ENCODE results near the gene FBXW5. TPM values are rescaled to one million over a fixed set of nuclear protein-coding genes. Genes with fewer than 3 reads are reported as not detected.

FBXW5 gene
- total and polyA plus RNA-seq, 9 of the 15 experiments (the other 6 are each of a cell fraction or from before 2014, with no cell fraction given): 0.21 to 128 (median 37.0) TPM

DNA sequence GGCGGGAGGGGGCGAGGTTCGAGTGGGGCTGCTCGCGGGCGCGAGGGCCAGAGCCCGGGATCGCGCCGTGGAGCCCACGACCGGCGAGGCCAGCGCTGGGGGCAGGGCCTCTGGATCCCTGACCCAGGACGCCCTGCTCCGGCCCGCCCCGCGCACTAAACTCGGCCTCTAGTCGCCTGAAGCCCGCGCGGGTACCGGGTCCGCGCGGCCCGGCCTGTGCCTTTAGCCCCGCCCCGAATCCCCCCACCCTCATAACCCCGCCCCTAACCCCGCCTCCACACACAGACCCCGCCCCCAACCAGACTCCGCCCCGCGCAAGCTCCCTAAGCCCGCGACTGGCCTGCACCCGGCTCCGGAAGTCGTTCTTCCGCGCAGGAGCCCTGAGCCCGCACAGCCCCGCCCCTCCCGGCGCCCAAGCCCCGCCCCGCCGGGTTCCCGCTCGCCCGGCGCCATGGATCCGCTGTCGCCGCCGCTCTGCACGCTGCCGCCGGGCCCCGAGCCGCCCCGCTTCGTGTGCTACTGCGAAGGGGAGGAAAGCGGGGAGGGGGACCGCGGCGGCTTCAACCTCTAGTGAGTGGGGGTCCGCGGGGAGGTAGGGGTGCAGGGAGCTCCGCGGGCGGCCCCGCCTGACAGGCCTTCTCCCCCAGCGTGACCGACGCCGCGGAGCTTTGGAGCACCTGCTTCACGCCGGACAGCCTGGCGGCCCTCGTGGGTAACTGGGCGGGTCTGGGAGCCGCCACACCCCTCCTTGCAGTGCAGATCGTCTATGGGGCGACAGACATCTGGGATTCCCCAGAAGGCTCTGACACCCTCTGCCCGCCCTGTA, 47.7 kb upstream of the FBXW5 start, which contains the start of gene PAXX (continued):
- TF ChIP-seq, protein P1, sequence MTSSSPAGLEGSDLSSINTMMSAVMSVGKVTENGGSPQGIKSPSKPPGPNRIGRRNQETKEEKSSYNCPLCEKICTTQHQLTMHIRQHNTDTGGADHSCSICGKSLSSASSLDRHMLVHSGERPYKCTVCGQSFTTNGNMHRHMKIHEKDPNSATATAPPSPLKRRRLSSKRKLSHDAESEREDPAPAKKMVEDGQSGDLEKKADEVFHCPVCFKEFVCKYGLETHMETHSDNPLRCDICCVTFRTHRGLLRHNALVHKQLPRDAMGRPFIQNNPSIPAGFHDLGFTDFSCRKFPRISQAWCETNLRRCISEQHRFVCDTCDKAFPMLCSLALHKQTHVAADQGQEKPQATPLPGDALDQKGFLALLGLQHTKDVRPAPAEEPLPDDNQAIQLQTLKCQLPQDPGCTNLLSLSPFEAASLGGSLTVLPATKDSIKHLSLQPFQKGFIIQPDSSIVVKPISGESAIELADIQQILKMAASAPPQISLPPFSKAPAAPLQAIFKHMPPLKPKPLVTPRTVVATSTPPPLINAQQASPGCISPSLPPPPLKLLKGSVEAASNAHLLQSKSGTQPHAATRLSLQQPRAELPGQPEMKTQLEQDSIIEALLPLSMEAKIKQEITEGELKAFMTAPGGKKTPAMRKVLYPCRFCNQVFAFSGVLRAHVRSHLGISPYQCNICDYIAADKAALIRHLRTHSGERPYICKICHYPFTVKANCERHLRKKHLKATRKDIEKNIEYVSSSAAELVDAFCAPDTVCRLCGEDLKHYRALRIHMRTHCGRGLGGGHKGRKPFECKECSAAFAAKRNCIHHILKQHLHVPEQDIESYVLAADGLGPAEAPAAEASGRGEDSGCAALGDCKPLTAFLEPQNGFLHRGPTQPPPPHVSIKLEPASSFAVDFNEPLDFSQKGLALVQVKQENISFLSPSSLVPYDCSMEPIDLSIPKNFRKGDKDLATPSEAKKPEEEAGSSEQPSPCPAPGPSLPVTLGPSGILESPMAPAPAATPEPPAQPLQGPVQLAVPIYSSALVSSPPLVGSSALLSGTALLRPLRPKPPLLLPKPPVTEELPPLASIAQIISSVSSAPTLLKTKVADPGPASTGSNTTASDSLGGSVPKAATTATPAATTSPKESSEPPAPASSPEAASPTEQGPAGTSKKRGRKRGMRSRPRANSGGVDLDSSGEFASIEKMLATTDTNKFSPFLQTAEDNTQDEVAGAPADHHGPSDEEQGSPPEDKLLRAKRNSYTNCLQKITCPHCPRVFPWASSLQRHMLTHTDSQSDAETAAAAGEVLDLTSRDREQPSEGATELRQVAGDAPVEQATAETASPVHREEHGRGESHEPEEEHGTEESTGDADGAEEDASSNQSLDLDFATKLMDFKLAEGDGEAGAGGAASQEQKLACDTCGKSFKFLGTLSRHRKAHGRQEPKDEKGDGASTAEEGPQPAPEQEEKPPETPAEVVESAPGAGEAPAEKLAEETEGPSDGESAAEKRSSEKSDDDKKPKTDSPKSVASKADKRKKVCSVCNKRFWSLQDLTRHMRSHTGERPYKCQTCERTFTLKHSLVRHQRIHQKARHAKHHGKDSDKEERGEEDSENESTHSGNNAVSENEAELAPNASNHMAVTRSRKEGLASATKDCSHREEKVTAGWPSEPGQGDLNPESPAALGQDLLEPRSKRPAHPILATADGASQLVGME (CRISPR knock-in tag; IDR thresholded peaks at IDR 0.05): 0 out of 2 replicates have a peak, but pooled peaks have one; percentile 33
- TF ChIP-seq, protein P2, sequence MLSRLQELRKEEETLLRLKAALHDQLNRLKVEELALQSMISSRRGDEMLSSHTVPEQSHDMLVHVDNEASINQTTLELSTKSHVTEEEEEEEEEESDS (CRISPR knock-in tag; IDR thresholded peaks at IDR 0.05): no peak
- TF ChIP-seq STAG1 (CRISPR knock-in tag; IDR thresholded peaks at IDR 0.05; ENCODE audit: borderline replicate concordance) (no peak), HDAC1 (IDR thresholded peaks at IDR 0.05) (peak in 1 of 2 experiments; percentile 95; a peak in 2 of 4 replicates), ZNF263 (CRISPR knock-in tag; IDR thresholded peaks at IDR 0.05; ENCODE audit: borderline replicate concordance) (no peak), SRSF7 (optimal IDR thresholded peaks at IDR 0.05; ENCODE audit: low read depth, low read length) (no peak), DNMT1 (IDR thresholded peaks at IDR 0.05) (no peak), NRF1 (conservative IDR thresholded peaks at IDR 0.05 in 1 of 2, IDR thresholded peaks at IDR 0.05 in 1 of 2) (peak; percentile 14 to 74), PRMT5 (CRISPR knock-in tag; IDR thresholded peaks at IDR 0.05) (no peak), POLR2AphosphoS5 (IDR thresholded peaks at IDR 0.05; ENCODE audit: control insufficient read depth, insufficient read depth, low read depth, low read length) (peak; percentile 62), SNRNP70 (optimal IDR thresholded peaks at IDR 0.05; ENCODE audit: low read depth, low read length) (no peak), ZNF184 (CRISPR knock-in tag; IDR thresholded peaks at IDR 0.05) (no peak), KLF13 (tag; IDR thresholded peaks at IDR 0.05; ENCODE audit: borderline replicate concordance, low read depth) (peak; percentile 89)
- TF ChIP-seq, protein P3, sequence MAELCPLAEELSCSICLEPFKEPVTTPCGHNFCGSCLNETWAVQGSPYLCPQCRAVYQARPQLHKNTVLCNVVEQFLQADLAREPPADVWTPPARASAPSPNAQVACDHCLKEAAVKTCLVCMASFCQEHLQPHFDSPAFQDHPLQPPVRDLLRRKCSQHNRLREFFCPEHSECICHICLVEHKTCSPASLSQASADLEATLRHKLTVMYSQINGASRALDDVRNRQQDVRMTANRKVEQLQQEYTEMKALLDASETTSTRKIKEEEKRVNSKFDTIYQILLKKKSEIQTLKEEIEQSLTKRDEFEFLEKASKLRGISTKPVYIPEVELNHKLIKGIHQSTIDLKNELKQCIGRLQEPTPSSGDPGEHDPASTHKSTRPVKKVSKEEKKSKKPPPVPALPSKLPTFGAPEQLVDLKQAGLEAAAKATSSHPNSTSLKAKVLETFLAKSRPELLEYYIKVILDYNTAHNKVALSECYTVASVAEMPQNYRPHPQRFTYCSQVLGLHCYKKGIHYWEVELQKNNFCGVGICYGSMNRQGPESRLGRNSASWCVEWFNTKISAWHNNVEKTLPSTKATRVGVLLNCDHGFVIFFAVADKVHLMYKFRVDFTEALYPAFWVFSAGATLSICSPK (IDR thresholded peaks at IDR 0.05; ENCODE audit: borderline replicate concordance): no peak
- TF ChIP-seq, protein P4, sequence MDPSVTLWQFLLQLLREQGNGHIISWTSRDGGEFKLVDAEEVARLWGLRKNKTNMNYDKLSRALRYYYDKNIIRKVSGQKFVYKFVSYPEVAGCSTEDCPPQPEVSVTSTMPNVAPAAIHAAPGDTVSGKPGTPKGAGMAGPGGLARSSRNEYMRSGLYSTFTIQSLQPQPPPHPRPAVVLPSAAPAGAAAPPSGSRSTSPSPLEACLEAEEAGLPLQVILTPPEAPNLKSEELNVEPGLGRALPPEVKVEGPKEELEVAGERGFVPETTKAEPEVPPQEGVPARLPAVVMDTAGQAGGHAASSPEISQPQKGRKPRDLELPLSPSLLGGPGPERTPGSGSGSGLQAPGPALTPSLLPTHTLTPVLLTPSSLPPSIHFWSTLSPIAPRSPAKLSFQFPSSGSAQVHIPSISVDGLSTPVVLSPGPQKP (CRISPR knock-in tag; IDR thresholded peaks at IDR 0.05): no peak
- TF ChIP-seq, protein P5, sequence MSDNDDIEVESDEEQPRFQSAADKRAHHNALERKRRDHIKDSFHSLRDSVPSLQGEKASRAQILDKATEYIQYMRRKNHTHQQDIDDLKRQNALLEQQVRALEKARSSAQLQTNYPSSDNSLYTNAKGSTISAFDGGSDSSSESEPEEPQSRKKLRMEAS (CRISPR knock-in tag; IDR thresholded peaks at IDR 0.05): peak; percentile 93

Measured in K562 (cell line).